Measurements from ENCODE around the gene ANKRD44.

Gene ANKRD44

GRCh38 chr2:197115325-197115724 is 195.3 kb downstream of the ANKRD44 start:
- no peak for DNase-seq (ENCODE audit: low read depth, low spot score)

GRCh38 chr2:197113275-197113711 is 197.3 kb downstream of the ANKRD44 start:
- DNase-seq (ENCODE audit: low read depth, low spot score): no peak

GRCh38 chr2:197109326-197109725 is 201.3 kb downstream of the ANKRD44 start:
- DNase-seq (ENCODE audit: low read depth, low spot score): no peak

- no peak for DNase-seq (ENCODE audit: low read depth, low spot score)
Measured at GRCh38 chr2:197108758-197109157, 201.8 kb downstream of the ANKRD44 start.

- DNase-seq (ENCODE audit: low read depth, low spot score): no peak
Measured at GRCh38 chr2:197107291-197108269, 203.0 kb downstream of the ANKRD44 start.

- DNase-seq (ENCODE audit: low read depth, low spot score): no peak
Measured at GRCh38 chr2:197103363-197103762, 207.2 kb downstream of the ANKRD44 start.

GRCh38 chr2:197102231-197102630 is 208.3 kb downstream of the ANKRD44 start:
- DNase-seq (ENCODE audit: low read depth, low spot score): no peak

GRCh38 chr2:197101519-197101918 is 209.1 kb downstream of the ANKRD44 start:
- DNase-seq (ENCODE audit: low read depth, low spot score): no peak

- no peak for DNase-seq (ENCODE audit: low read depth, low spot score)
Measured at GRCh38 chr2:197097578-197098366, 212.8 kb downstream of the ANKRD44 start.

GRCh38 chr2:197096649-197097048 is 213.9 kb downstream of the ANKRD44 start:
- no peak for DNase-seq (ENCODE audit: low read depth, low spot score)

GRCh38 chr2:197092431-197092830 is 218.1 kb downstream of the ANKRD44 start:
- DNase-seq (ENCODE audit: low read depth, low spot score): no peak

GRCh38 chr2:197090742-197091367 is 219.7 kb downstream of the ANKRD44 start:
- no peak for DNase-seq (ENCODE audit: low read depth, low spot score)

GRCh38 chr2:197089655-197090054 is 220.9 kb downstream of the ANKRD44 start:
- DNase-seq (ENCODE audit: low read depth, low spot score): no peak

- DNase-seq (ENCODE audit: low read depth, low spot score): no peak
Measured at GRCh38 chr2:197088694-197089093, 221.9 kb downstream of the ANKRD44 start.

- DNase-seq (ENCODE audit: low read depth, low spot score): no peak
Measured at GRCh38 chr2:197086500-197086899, 224.1 kb downstream of the ANKRD44 start.

GRCh38 chr2:197085665-197086064 is 224.9 kb downstream of the ANKRD44 start:
- DNase-seq (ENCODE audit: low read depth, low spot score): no peak

GRCh38 chr2:197081294-197081693 is 229.3 kb downstream of the ANKRD44 start:
- no peak for DNase-seq (ENCODE audit: low read depth, low spot score)

- no peak for DNase-seq (ENCODE audit: low read depth, low spot score)
Measured at GRCh38 chr2:197080578-197081216, 229.9 kb downstream of the ANKRD44 start.

- no peak for DNase-seq (ENCODE audit: low read depth, low spot score)
Measured at GRCh38 chr2:197079832-197080555, 230.6 kb downstream of the ANKRD44 start.

GRCh38 chr2:197079414-197079813 is 231.2 kb downstream of the ANKRD44 start:
- no peak for DNase-seq (ENCODE audit: low read depth, low spot score)

GRCh38 chr2:197078535-197078934 is 232.0 kb downstream of the ANKRD44 start:
- DNase-seq (ENCODE audit: low read depth, low spot score): no peak

Measured in activated CD4-positive, CD25-positive, alpha-beta regulatory T cell treated with anti-CD3 and anti-CD28 coated beads, Interleukin-2, amount 50 U/mL, for 16 hours (primary cell).